ENCODE measurements around the gene TMX4. TPM values are rescaled to one million over a fixed set of nuclear protein-coding genes. Genes with fewer than 3 reads are reported as not detected.

TMX4 gene
- total and polyA plus RNA-seq, 2 of the 8 experiments (the other 6 are each of a cell fraction or from before 2014, with no cell fraction given), result 2.1 to 7.8 TPM

- TF ChIP-seq SIRT6 (IDR thresholded peaks at IDR 0.05; ENCODE audit: low read length), result no peak
- TF ChIP-seq TAF7 (optimal IDR thresholded peaks at IDR 0.05; ENCODE audit: borderline replicate concordance, low read depth, low read length), result no peak
- TF ChIP-seq CHD7 (IDR thresholded peaks at IDR 0.05; ENCODE audit: insufficient replicate concordance, low read length), result no peak
- no peak for TF ChIP-seq KDM5A (IDR thresholded peaks at IDR 0.05; ENCODE audit: low read length)
- TF ChIP-seq CHD1 (IDR thresholded peaks at IDR 0.05; ENCODE audit: low read depth, low read length), result no peak
- peak; percentile 62 for TF ChIP-seq MAX (IDR thresholded peaks at IDR 0.05)
- no peak for TF ChIP-seq SRF (IDR thresholded peaks at IDR 0.05; ENCODE audit: low read depth, low read length)
- no peak for TF ChIP-seq TCF12 (IDR thresholded peaks at IDR 0.05; ENCODE audit: low read depth, low read length)
- no peak for TF ChIP-seq GTF2F1 (IDR thresholded peaks at IDR 0.05; ENCODE audit: borderline replicate concordance, low read depth, low read length)
Measured at GRCh38 chr20:8019246-8019997, at the start of gene TMX4 (continued).

All from H1 (cell line).